Measurements from ENCODE around the gene ABHD6.

ABHD6 gene

DNA sequence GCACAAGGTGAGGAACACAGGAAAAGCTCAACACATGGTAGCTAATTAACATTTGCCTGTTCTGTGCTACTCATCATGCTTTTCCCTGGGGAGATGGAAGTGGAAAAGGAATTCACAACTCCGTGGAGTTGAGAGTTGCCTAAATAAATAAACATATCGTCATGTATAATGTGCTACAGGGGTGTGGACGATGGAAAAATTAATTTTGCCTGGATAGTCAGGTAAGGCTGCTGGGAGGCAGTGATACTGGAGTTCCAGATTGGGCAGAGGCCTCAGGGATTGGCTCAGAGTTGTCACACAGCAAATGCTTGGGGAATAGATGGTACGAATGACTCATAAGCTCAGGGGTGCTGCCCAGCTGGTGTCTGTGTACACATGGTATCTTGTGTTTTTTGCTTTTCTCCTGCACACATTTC is 3.1 kb upstream of the ABHD6 start:
- in situ Hi-C loops (cut with HindIII; ENCODE audit: low pct_ligation_motif_present, low sequenced_read_pairs): no loop called here
- TF ChIP-seq, protein P1, sequence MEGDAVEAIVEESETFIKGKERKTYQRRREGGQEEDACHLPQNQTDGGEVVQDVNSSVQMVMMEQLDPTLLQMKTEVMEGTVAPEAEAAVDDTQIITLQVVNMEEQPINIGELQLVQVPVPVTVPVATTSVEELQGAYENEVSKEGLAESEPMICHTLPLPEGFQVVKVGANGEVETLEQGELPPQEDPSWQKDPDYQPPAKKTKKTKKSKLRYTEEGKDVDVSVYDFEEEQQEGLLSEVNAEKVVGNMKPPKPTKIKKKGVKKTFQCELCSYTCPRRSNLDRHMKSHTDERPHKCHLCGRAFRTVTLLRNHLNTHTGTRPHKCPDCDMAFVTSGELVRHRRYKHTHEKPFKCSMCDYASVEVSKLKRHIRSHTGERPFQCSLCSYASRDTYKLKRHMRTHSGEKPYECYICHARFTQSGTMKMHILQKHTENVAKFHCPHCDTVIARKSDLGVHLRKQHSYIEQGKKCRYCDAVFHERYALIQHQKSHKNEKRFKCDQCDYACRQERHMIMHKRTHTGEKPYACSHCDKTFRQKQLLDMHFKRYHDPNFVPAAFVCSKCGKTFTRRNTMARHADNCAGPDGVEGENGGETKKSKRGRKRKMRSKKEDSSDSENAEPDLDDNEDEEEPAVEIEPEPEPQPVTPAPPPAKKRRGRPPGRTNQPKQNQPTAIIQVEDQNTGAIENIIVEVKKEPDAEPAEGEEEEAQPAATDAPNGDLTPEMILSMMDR (IDR thresholded peaks at IDR 0.05; ENCODE audit: low read depth, low read length, missing control alignments): no peak
- no peak overlapping the region for H3K4me3 ChIP-seq (ENCODE audit: low read depth, low read length)
- peaks cover 6% of the 10 kb centered on the region for H3K27me3 ChIP-seq (replicated peaks)
- H3K27ac ChIP-seq: no peak overlapping the region
- DNase-seq: peak; percentile 16
- H3K36me3 ChIP-seq (replicated peaks): no peaks in the 10 kb centered on the region

DNA sequence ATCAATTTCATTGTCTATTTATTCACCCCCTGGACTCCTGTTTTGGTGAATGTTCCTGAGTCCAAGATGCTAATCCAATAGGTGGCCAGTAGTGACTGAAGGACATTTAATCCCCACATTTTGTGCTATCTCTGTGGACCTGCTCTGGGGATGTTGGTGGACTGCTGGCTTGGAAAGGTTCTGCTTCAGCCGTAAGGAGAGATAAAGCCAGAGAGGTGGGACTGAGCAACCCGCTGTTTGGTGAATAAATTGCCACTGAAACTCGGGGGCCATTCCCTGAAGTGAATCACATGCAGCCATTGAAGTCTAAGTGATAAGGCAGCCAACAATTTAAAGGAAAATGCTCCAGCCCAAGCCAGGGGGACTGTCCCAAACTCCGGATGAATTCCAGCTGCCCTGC is 1.6 kb upstream of the ABHD6 start:
- in situ Hi-C loops (cut with HindIII; ENCODE audit: low pct_ligation_motif_present, low sequenced_read_pairs): no loop called here
- TF ChIP-seq, protein P1 (IDR thresholded peaks at IDR 0.05; ENCODE audit: low read depth, low read length, missing control alignments): no peak
- Histone ChIP-seq H3K27ac (no peak overlapping the region), H3K36me3 (replicated peaks) (no peaks in the 10 kb centered on the region), H3K4me3 (ENCODE audit: low read depth, low read length) (no peak overlapping the region), H3K27me3 (replicated peaks) (peaks cover 2% of the 10 kb centered on the region)
- DNase-seq: no peak

DNA sequence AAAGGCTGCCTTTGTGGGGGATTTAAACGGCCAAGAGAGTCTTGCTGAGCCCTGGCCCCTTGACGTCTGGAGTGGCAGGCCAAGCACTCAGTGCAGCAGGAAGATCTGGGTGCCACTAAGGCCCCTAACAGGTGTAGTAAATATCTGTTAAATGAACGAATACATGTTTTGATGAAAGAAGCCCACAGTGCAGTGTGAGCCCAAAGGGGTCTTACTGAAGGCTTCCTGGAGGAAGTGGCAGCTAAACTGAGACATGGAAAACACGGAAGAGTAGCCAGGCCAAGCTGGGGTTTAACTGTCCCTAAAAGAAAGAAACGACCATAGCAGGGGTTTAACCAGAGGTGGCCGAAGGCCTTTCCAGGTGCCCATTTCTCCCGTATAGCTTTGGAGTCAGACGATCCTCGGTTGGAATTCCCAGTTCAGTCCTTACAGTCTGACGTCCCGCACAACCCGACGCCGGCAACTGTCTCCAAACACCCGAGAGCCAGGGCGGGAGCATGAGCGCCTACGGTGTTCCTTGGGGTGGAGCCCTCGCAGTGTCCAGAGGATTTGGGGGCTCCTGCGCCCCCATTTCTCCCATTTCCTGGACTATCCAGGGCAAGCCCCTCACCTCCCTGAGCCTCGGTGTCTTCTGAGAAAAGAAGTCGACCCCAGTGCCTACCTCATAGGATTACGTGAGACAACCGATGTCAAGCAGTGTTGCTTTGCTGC is 910 bp upstream of the ABHD6 start:
- TF ChIP-seq, protein P1 (IDR thresholded peaks at IDR 0.05; ENCODE audit: low read depth, low read length, missing control alignments): no peak
- in situ Hi-C loops (cut with HindIII; ENCODE audit: low pct_ligation_motif_present, low sequenced_read_pairs): no loop called here
- Histone ChIP-seq H3K27me3 (replicated peaks) (peaks cover 1% of the 10 kb centered on the region), H3K27ac (no peak overlapping the region), H3K4me3 (ENCODE audit: low read depth, low read length) (peak overlapping the region; percentile 80), H3K36me3 (replicated peaks) (no peaks in the 10 kb centered on the region)
- no peak for DNase-seq

DNA sequence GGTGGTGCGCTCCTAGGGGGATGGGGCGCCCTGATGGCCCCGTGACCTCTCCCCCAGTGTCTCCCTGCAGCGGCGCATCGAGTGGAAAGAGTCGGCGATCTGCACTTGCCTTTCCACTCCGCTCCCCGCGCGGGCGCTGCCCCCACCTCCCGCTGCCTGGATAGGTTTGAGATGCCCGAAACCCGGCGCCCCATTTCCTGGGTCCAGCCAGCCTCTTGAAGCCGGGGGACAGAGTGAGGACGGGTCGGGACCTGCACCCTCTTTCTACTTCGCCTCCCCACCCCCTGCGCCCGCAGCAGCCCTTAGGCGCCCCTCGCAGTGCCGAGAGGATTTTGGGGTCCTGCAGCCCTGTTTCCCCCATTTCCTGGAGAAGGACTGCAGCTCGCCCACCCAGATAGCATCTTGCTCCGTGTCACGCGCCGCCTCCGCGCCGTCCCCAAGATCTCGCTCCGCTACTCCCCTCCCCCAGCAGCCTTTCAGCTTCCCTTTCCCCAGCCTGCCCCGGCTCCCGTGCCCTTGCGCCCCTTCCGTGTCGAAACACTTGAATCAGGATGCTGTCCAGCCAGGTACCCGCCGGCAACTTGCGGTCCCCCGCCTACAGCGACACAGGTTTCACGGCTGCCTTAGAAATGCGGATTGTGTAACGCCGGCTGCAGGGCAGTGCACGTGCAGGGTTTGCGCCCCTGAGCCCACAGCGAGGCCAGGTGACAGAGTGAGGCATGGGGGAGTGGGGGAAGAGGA is 519 bp downstream of the ABHD6 start:
- Histone ChIP-seq H3K27ac (peak overlapping the region; percentile 13), H3K4me3 (ENCODE audit: low read depth, low read length) (peak overlapping the region; percentile 80)

DNA sequence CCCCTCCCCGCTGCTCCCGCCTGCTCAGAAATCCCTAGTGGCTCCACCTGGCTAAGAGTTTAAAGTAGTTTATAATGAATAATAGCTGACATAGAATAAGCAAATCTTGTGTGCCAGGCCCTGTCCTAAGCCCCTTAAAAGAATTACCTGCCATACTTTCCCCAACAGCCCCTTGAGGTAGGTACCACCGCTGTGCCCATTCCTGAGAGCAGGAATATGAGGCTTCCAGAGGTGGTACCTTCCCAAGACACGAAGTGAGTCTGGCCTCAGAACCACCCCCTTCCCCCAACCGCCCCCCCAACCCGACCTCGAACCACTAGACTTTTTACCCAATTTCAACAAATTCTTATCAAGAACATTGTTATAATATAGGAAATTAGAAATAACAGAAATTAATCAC is 1.2 kb downstream of the ABHD6 start:
- in situ Hi-C loops (cut with HindIII; ENCODE audit: low pct_ligation_motif_present, low sequenced_read_pairs): no loop called here
- no peak overlapping the region for H3K27ac ChIP-seq
- no peaks in the 10 kb centered on the region for H3K36me3 ChIP-seq (replicated peaks)
- TF ChIP-seq, protein P1 (IDR thresholded peaks at IDR 0.05; ENCODE audit: low read depth, low read length, missing control alignments): no peak
- no peaks in the 10 kb centered on the region for H3K27me3 ChIP-seq (replicated peaks)
- H3K4me3 ChIP-seq (ENCODE audit: low read depth, low read length): no peak overlapping the region
- DNase-seq: no peak

More for the DNA sequence above, 519 bp downstream of the ABHD6 start:
- no peaks in the 10 kb centered on the region for H3K36me3 ChIP-seq (replicated peaks)
- DNase-seq: no peak
- TF ChIP-seq, protein P1 (IDR thresholded peaks at IDR 0.05; ENCODE audit: low read depth, low read length, missing control alignments): no peak
- H3K27me3 ChIP-seq (replicated peaks): no peaks in the 10 kb centered on the region
- in situ Hi-C loops (cut with HindIII; ENCODE audit: low pct_ligation_motif_present, low sequenced_read_pairs): no loop called here
